GM19324 (cell line): ENCODE data around the gene TMEM121B.

ENCODE experiments used
- ATAC-seq: cut with Tn5 transposase; IDR thresholded peaks from one replicate; pipeline ENCODE4 v1.9.1; 2021; ENCODE audit warnings: mild to moderate bottlenecking, moderate library complexity; ENCODE audit not compliant: unreplicated experiment, low FRiP score

TMEM121B gene

GRCh38 chr22:17140022-17140421 is 18.9 kb upstream of the TMEM121B start:
- ATAC-seq = no peak

- no peak for ATAC-seq
These were observed 17.4 kb upstream of the TMEM121B start for GRCh38 chr22:17138513-17138912.

GRCh38 chr22:17137861-17138425 is 16.8 kb upstream of the TMEM121B start:
- ATAC-seq = no peak

GRCh38 chr22:17137170-17137569 is 16.0 kb upstream of the TMEM121B start:
- no peak for ATAC-seq

GRCh38 chr22:17135153-17135760 is 14.1 kb upstream of the TMEM121B start:
- no peak for ATAC-seq

- no peak for ATAC-seq
These were observed 12.0 kb upstream of the TMEM121B start for GRCh38 chr22:17133137-17133536.

GRCh38 chr22:17132112-17132511 is 11.0 kb upstream of the TMEM121B start:
- no peak for ATAC-seq

- ATAC-seq = no peak
These were observed 10.5 kb upstream of the TMEM121B start for GRCh38 chr22:17131686-17132085.

- no peak for ATAC-seq
These were observed 9.0 kb upstream of the TMEM121B start for GRCh38 chr22:17130199-17130598.

- no peak for ATAC-seq
These were observed 388 bp downstream of the TMEM121B start for GRCh38 chr22:17120711-17121232.

- ATAC-seq = no peak
These were observed 879 bp downstream of the TMEM121B start for GRCh38 chr22:17120281-17120680.

GRCh38 chr22:17119481-17120202 is 1.5 kb downstream of the TMEM121B start:
- ATAC-seq = no peak

GRCh38 chr22:17118342-17118741 is 2.8 kb downstream of the TMEM121B start:
- no peak for ATAC-seq

- no peak for ATAC-seq
These were observed 3.3 kb downstream of the TMEM121B start for GRCh38 chr22:17117890-17118289.

- ATAC-seq = no peak
These were observed 3.8 kb downstream of the TMEM121B start for GRCh38 chr22:17117400-17117799.

- no peak for ATAC-seq
These were observed 4.4 kb downstream of the TMEM121B start for GRCh38 chr22:17116572-17117330.

GRCh38 chr22:17115945-17116565 is 5.1 kb downstream of the TMEM121B start:
- no peak for ATAC-seq

GRCh38 chr22:17115236-17115635 is 5.9 kb downstream of the TMEM121B start:
- ATAC-seq = no peak

- no peak for ATAC-seq
These were observed 6.3 kb downstream of the TMEM121B start for GRCh38 chr22:17114898-17115235.

- ATAC-seq = no peak
These were observed 6.8 kb downstream of the TMEM121B start for GRCh38 chr22:17114173-17114897.
